CD4-positive, CD25-positive, alpha-beta regulatory T cell (primary cell): ENCODE results near the gene PBRM1. TPM values are rescaled to one million over a fixed set of nuclear protein-coding genes. Genes with fewer than 3 reads are reported as not detected.

Experiments
- ATAC-seq, 2 donors: fragments of 150-1000 bp; cut with Tn5 transposase; one replicate each; pipeline ENCODE4 v1.10.0; 2021; ENCODE audit warnings: low read depth in 2 of 2, moderate number of reproducible peaks in 2 of 2, moderate library complexity in 1 of 2
- DNase-seq, 3 donors: peaks; one replicate each; pipeline versions ENCODE4 v3.0.0 to v3.0.0-alpha.2; 2012 to 2022; ENCODE audit warnings: mixed read lengths in 1 of 3
- H3K27ac ChIP-seq: one replicate; pipeline ENCODE4 v1.7.0; 2013; ENCODE audit warnings: mild to moderate bottlenecking, low read length; ENCODE audit not compliant: insufficient read depth, poor library complexity, severe bottlenecking
- H3K27me3 ChIP-seq: one replicate; pipeline ENCODE4 v1.7.0; 2013; ENCODE audit warnings: low read length; ENCODE audit not compliant: control insufficient read depth, insufficient read depth
- H3K36me3 ChIP-seq: one replicate; pipeline ENCODE4 v1.7.0; 2013; ENCODE audit warnings: mild to moderate bottlenecking, low read length, moderate library complexity; ENCODE audit not compliant: control insufficient read depth, insufficient read depth
- H3K4me1 ChIP-seq: 2 replicates; pipeline ENCODE4 v1.7.0; 2013; ENCODE audit warnings: mild to moderate bottlenecking, low read length; ENCODE audit not compliant: insufficient read depth, control insufficient read depth, poor library complexity, severe bottlenecking
- H3K4me3 ChIP-seq: one replicate; pipeline ENCODE4 v1.7.0; 2013; ENCODE audit warnings: low read depth, mild to moderate bottlenecking, low read length, moderate library complexity
- H3K9me3 ChIP-seq, 2 experiments: 1 replicate in 1 of 2; 2 replicates in 1 of 2; pipeline ENCODE4 v1.7.0; 2013; ENCODE audit warnings: low read length in 2 of 2, mild to moderate bottlenecking in 1 of 2, moderate library complexity in 1 of 2; ENCODE audit not compliant: control insufficient read depth in 2 of 2
- H3K27ac Mint-ChIP-seq, 3 donors: one replicate each; pipeline ENCODE4 v1.8.0; 2020 to 2022; ENCODE audit warnings: mild to moderate bottlenecking in 3 of 3, mixed read lengths in 3 of 3, moderate library complexity in 2 of 3
- H3K27me3 Mint-ChIP-seq: one replicate; pipeline ENCODE4 v1.8.0; 2022; ENCODE audit warnings: mild to moderate bottlenecking, mixed read lengths
- H3K36me3 Mint-ChIP-seq: one replicate; pipeline ENCODE4 v1.8.0; 2020; ENCODE audit warnings: mixed read lengths
- H3K4me1 Mint-ChIP-seq, 4 donors: one replicate each; pipeline ENCODE4 v1.8.0; 2020 to 2022; ENCODE audit warnings: mixed read lengths in 4 of 4, mild to moderate bottlenecking in 1 of 4
- H3K4me3 Mint-ChIP-seq, 4 donors: one replicate each; pipeline ENCODE4 v1.8.0; 2020 to 2022; ENCODE audit warnings: mild to moderate bottlenecking in 4 of 4, mixed read lengths in 4 of 4, moderate library complexity in 3 of 4
- H3K9me3 Mint-ChIP-seq, 7 donors: one replicate each; pipeline ENCODE4 v1.8.0; 2020 to 2022; ENCODE audit warnings: mixed read lengths in 7 of 7, mild to moderate bottlenecking in 3 of 7, moderate library complexity in 2 of 7
- polyA plus RNA-seq, 4 donors: library from polyadenylated mRNA; unstranded; fragments of 300-500 nt; fragmentation: Illumina TruSeq; gene quantifications; one replicate each; pipeline ENCODE4 v1.2.3, GENCODE V29; 2021
- total RNA-seq: library from RNA; stranded (reverse); gene quantifications from one replicate; pipeline ENCODE4 v1.2.3, GENCODE V29; 2022

The PBRM1 gene
- total and polyA plus RNA-seq, 5 donors from 2014 or later, result 58.7 to 73.4 (median 66.4) TPM

DNA sequence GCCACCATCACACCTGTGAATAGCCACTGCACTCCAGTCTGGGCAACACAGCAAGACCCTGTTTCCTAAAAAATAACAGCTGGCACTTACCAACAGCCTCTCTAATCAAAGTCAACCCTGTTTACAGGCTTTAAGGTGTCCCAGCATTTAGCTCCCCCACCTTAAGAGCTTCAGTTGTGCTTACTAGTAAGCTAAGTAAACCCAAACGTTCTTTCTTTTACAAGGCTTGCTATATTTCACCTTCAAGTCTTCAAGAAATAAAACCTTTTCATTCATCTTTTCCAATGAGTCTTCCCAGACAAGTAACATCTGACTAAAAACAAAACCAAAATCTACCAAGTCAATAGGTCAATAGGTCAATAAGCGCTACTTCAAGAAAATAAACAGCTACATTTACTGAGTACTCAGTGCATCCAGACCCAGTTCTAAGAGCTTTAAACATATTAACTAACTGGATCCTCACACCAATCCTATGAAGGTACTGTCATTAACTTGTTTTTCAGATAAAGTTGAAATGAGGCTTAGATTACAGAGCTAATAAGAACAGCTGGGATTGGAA, 62.4 kb downstream of the PBRM1 start:
- Mint-ChIP-seq H3K36me3 (peaks cover 32% of the 10 kb centered on the region), H3K27me3 (no peaks in the 10 kb centered on the region), H3K4me1 (peaks cover 23 to 39% (median 26%) of the 10 kb centered on the region in 4 donors), H3K4me3 (no peak overlapping the region), H3K9me3 (no peaks in the 10 kb centered on the region), H3K27ac (peak overlapping the region; percentile 16 to 78 (median 40))
- Histone ChIP-seq H3K4me3 (no peak overlapping the region), H3K36me3 (peaks cover 46% of the 10 kb centered on the region), H3K27ac (no peak overlapping the region), H3K4me1 (peaks cover 6% of the 10 kb centered on the region), H3K9me3 (no peaks in the 10 kb centered on the region), H3K27me3 (no peaks in the 10 kb centered on the region)
- ATAC-seq, result no peak
- no peak for DNase-seq

DNA sequence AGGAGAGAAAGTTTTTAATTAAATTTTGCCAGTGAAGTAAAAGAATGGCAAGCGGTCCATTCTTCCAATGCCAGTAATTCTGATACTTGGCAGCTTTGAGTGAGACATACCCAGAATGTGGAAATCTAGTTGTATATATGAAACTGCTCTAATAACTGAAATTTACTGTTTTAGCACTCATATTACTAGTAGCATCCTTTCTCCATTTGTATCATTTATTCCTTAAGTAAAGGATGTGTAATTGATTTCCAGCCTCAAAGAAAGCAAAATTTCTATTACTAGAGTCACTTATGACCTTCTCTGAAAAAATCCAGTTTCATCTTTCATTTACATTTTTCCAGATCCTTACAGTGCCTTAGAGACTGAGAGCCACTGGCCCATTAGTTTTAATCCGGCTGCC, 65.1 kb downstream of the PBRM1 start:
- Mint-ChIP-seq H3K4me1 (peaks cover 18 to 32% (median 26%) of the 10 kb centered on the region in 4 donors), H3K9me3 (no peaks in the 10 kb centered on the region), H3K27me3 (no peaks in the 10 kb centered on the region), H3K36me3 (peaks cover 44% of the 10 kb centered on the region), H3K4me3 (no peak overlapping the region), H3K27ac (peak overlapping the region in 2 of 3 donors; percentile 9 to 11)
- Histone ChIP-seq H3K9me3 (no peaks in the 10 kb centered on the region), H3K4me1 (peaks cover 6% of the 10 kb centered on the region), H3K36me3 (peaks cover 46% of the 10 kb centered on the region), H3K27me3 (no peaks in the 10 kb centered on the region), H3K27ac (no peak overlapping the region), H3K4me3 (no peak overlapping the region)
- DNase-seq (no peak), ATAC-seq (no peak)

DNA sequence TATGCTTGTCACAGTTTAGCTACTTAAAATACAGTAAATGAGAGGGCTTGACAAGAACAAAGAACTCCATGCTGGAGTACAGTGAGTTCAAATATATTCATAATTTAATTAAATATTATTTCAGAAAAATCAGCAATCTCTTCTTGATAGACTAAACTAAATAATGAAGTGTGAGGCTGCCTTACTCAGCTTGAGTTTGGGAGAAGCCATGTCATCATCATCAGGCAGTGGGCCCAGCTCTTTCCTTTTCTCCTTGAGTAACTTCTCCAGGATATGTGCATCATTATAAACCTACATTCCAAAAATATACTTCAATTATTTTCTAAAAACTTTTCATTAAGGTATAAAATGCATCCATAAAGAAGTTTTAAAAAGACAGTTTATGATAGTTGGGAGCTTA, 70.5 kb downstream of the PBRM1 start:
- H3K4me1 Mint-ChIP-seq, result peaks cover 4 to 9% (median 6%) of the 10 kb centered on the region in 4 donors
- Histone ChIP-seq H3K4me1 (peaks cover 4% of the 10 kb centered on the region), H3K36me3 (peaks cover 58% of the 10 kb centered on the region), H3K9me3 (no peaks in the 10 kb centered on the region), H3K27me3 (no peaks in the 10 kb centered on the region), H3K27ac (no peak overlapping the region), H3K4me3 (no peak overlapping the region)
- H3K4me3 Mint-ChIP-seq, result no peak overlapping the region
- ATAC-seq (no peak), DNase-seq (no peak)
- peaks cover 60% of the 10 kb centered on the region for H3K36me3 Mint-ChIP-seq
- no peaks in the 10 kb centered on the region for H3K27me3 Mint-ChIP-seq
- H3K27ac Mint-ChIP-seq, result no peak overlapping the region
- H3K9me3 Mint-ChIP-seq, result no peaks in the 10 kb centered on the region

DNA sequence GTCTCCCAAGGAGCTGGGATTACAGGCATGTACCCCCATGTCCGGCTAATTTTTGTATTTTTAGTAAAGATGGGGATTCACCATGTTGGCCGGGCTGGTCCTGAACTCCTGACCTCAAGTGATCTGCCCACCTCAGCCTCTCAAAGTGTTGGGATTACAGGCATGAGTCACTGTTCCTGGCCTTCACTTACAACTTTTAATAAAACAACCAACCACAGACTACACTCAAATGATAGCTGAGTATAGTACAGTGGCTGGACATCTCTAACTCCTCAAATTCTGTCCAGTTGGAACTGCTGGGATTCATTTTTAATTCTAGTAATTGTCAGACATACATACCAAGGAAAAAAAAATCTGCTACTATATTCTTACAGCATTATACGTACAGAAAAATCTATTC, 71.0 kb downstream of the PBRM1 start:
- Histone ChIP-seq H3K27ac (no peak overlapping the region), H3K4me1 (no peaks in the 10 kb centered on the region), H3K9me3 (no peaks in the 10 kb centered on the region), H3K27me3 (no peaks in the 10 kb centered on the region), H3K36me3 (peaks cover 63% of the 10 kb centered on the region), H3K4me3 (no peak overlapping the region)
- Mint-ChIP-seq H3K27me3 (no peaks in the 10 kb centered on the region), H3K27ac (no peak overlapping the region), H3K36me3 (peaks cover 59% of the 10 kb centered on the region), H3K9me3 (no peaks in the 10 kb centered on the region), H3K4me3 (no peak overlapping the region), H3K4me1 (peaks cover 0 to 4% (median 2%) of the 10 kb centered on the region in 4 donors)
- DNase-seq (no peak), ATAC-seq (no peak)

DNA sequence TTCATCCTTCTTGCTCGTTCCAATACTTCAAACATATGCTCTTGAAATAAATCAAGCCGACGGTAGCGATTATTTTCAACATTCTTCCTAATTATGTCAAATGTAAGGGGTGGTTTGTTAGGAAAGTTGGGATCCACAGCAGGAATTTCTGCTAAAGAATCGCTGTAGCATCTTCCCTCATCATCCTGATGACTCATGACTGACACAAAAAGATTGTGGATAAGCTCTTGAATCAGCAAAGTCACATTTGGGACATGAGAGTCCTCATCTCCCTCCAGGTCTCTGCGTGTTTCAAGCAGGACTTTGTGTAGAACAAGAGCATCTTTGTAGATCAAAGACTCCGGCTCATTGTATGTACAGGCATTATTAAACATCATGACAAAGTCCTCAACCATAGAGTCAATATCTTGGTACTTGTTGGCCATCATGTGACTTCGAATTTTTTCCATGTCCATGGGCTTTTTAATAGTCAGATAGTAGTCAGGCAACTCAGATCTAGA, 76.3 kb downstream of the PBRM1 start:
- Mint-ChIP-seq H3K4me3 (no peak overlapping the region), H3K9me3 (no peaks in the 10 kb centered on the region), H3K27ac (no peak overlapping the region), H3K27me3 (no peaks in the 10 kb centered on the region), H3K36me3 (peaks cover 58% of the 10 kb centered on the region), H3K4me1 (peaks cover 10 to 14% (median 12%) of the 10 kb centered on the region in 4 donors)
- Histone ChIP-seq H3K27me3 (no peaks in the 10 kb centered on the region), H3K4me1 (no peaks in the 10 kb centered on the region), H3K27ac (no peak overlapping the region), H3K9me3 (no peaks in the 10 kb centered on the region), H3K4me3 (no peak overlapping the region), H3K36me3 (peaks cover 62% of the 10 kb centered on the region)
- DNase-seq (no peak), ATAC-seq (no peak)

DNA sequence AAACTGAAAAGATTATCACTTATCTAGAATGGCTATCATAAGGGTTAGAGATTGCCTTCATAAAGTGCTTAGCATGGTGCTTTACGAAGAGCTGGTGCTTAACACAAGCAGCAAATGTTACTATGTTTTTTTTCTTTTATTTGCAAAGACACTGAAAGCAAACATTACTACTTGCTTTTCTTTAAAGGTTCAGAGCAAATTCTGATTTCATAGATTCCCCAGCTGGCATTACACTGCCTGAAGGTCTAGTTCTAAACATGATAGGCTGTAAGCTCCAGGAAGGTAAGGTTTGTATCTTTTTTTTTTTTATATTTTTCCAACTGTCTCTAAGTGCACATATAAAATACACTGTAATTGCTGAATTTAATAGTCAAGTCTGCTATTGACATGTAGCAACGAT, 77.4 kb downstream of the PBRM1 start:
- peaks cover 66% of the 10 kb centered on the region for H3K36me3 ChIP-seq
- Mint-ChIP-seq H3K27me3 (no peaks in the 10 kb centered on the region), H3K4me3 (no peak overlapping the region), H3K4me1 (peaks cover 10 to 14% (median 12%) of the 10 kb centered on the region in 4 donors), H3K36me3 (peaks cover 68% of the 10 kb centered on the region), H3K27ac (no peak overlapping the region), H3K9me3 (peaks cover 0 to 2% (median 0%) of the 10 kb centered on the region in 7 donors)
- no peaks in the 10 kb centered on the region for H3K9me3 ChIP-seq
- H3K27ac ChIP-seq, result no peak overlapping the region
- no peaks in the 10 kb centered on the region for H3K4me1 ChIP-seq
- no peaks in the 10 kb centered on the region for H3K27me3 ChIP-seq
- H3K4me3 ChIP-seq, result no peak overlapping the region
- ATAC-seq, result no peak
- DNase-seq, result no peak

DNA sequence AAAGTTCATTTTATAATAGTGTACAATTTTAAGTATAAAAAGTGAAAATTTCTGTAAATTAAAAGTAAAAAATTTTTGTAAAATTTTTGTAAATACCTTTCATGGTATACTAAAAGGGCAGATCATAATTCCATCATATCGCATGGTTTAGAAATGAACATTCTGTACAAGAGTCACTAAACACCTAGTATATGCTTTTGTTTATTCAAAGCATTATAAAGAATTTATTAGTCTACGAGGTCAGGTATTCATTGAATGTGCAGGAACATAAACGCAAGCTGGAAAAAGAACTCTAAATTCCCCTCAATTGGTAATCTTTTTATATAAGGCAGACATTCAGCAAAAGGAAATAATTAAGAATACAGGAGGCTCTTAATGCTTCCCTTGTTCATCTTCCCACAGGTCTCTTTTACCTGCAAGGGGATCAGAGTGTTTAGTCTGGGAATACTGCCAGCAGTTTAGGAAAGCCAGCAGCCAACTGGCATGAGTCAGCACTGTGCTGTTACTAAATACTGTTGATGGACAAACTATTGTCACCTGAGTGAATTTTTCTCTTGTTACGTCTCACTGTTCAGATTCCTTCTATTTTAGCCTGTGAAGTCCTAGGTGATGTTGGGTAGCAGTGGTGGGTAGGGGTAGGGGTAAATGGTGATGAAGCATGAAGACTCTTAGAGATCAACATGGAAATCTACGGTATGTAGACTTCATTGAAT, 79.2 kb downstream of the PBRM1 start:
- H3K36me3 ChIP-seq, result peaks cover 81% of the 10 kb centered on the region
- H3K27me3 Mint-ChIP-seq, result no peaks in the 10 kb centered on the region

More for the DNA sequence above, 79.2 kb downstream of the PBRM1 start:
- Mint-ChIP-seq H3K36me3 (peaks cover 72% of the 10 kb centered on the region), H3K4me1 (peaks cover 8 to 14% (median 12%) of the 10 kb centered on the region in 4 donors), H3K4me3 (no peak overlapping the region), H3K9me3 (peaks cover 0 to 8% (median 2%) of the 10 kb centered on the region in 7 donors), H3K27ac (peak overlapping the region in 1 of 3 donors; percentile 36)
- Histone ChIP-seq H3K4me1 (no peaks in the 10 kb centered on the region), H3K27ac (no peak overlapping the region), H3K4me3 (no peak overlapping the region), H3K27me3 (no peaks in the 10 kb centered on the region), H3K9me3 (peaks cover 0 to 4% of the 10 kb centered on the region in 2 experiments)
- no peak for ATAC-seq
- no peak for DNase-seq
